GM12891 (cell line): ENCODE results near the gene KCNJ3.

ENCODE experiments used
- DNase-seq: peaks from one replicate; pipeline ENCODE4 v3.0.0; 2011; ENCODE audit warnings: low spot score; ENCODE audit not compliant: insufficient read length
- FAIRE-seq: peaks from 2 replicates; lab custom pipeline; 2011; peaks lifted over from hg19 to GRCh38; lab: Jason Lieb, UNC
- PAX5 ChIP-seq: IDR thresholded peaks from 2 replicates; pipeline ENCODE4 v1.6.1; 2011; ENCODE audit warnings: low read length, moderate library complexity, mild to moderate bottlenecking; ENCODE audit not compliant: insufficient read depth, severe bottlenecking
- POLR2A ChIP-seq: IDR thresholded peaks from 2 replicates; pipeline ENCODE4 v1.6.1; 2011; ENCODE audit warnings: low read depth, low read length, control low read depth
- POLR2AphosphoS5 ChIP-seq: IDR thresholded peaks from 2 replicates; pipeline ENCODE4 v1.6.1; 2011; ENCODE audit warnings: low read depth, low read length, control low read depth
- POU2F2 ChIP-seq: IDR thresholded peaks from 2 replicates; pipeline ENCODE4 v1.6.1; 2011; ENCODE audit warnings: low read depth, mild to moderate bottlenecking, control low read depth, low read length, moderate library complexity
- SPI1 ChIP-seq: IDR thresholded peaks from 2 replicates; pipeline ENCODE4 v1.6.1; 2011; ENCODE audit warnings: low read depth, low read length, control low read depth
- TAF1 ChIP-seq: IDR thresholded peaks from 2 replicates; pipeline ENCODE4 v1.6.1; 2011; ENCODE audit warnings: low read depth, low read length, control low read depth

The KCNJ3 gene

GRCh38 chr2:154700136-154700535, 1.6 kb downstream of the KCNJ3 start:
- DNase-seq = no peak
- no peak for FAIRE-seq

GRCh38 chr2:154704991-154705390, 6.5 kb downstream of the KCNJ3 start:
- FAIRE-seq (no peak), DNase-seq (no peak)
- TF ChIP-seq TAF1 (no peak), POU2F2 (no peak), PAX5 (no peak), POLR2AphosphoS5 (no peak), SPI1 (no peak), POLR2A (no peak)

More at GRCh38 chr2:154700136-154700535, 1.6 kb downstream of the KCNJ3 start:
- TF ChIP-seq PAX5 (no peak), TAF1 (no peak), POLR2AphosphoS5 (no peak), SPI1 (no peak), POU2F2 (no peak), POLR2A (no peak)

- FAIRE-seq (no peak), DNase-seq (no peak)
- no peak for TF ChIP-seq PAX5
- no peak for TF ChIP-seq POLR2A
- no peak for TF ChIP-seq POU2F2
- TF ChIP-seq TAF1 = no peak
These were observed 8.2 kb downstream of the KCNJ3 start for GRCh38 chr2:154706660-154707059.

- DNase-seq = no peak
- TF ChIP-seq POLR2AphosphoS5 = no peak
- TF ChIP-seq POU2F2 = no peak
- TF ChIP-seq PAX5 = no peak
- no peak for TF ChIP-seq POLR2A
- TF ChIP-seq TAF1 = no peak
- TF ChIP-seq SPI1 = no peak
- no peak for FAIRE-seq
These were observed 9.6 kb downstream of the KCNJ3 start for GRCh38 chr2:154707994-154708575.

- no peak for DNase-seq
- FAIRE-seq = no peak
- TF ChIP-seq TAF1 (no peak), PAX5 (no peak), POLR2AphosphoS5 (no peak), SPI1 (no peak), POU2F2 (no peak), POLR2A (no peak)
These were observed 10.7 kb downstream of the KCNJ3 start for GRCh38 chr2:154709215-154709614.

- no peak for DNase-seq
- TF ChIP-seq TAF1 (no peak), POU2F2 (no peak)
- no peak for FAIRE-seq
These were observed 11.6 kb downstream of the KCNJ3 start for GRCh38 chr2:154710078-154710477.

GRCh38 chr2:154710685-154711084, 12.2 kb downstream of the KCNJ3 start:
- no peak for DNase-seq
- no peak for TF ChIP-seq PAX5
- TF ChIP-seq POU2F2 = no peak
- TF ChIP-seq TAF1 = no peak
- no peak for TF ChIP-seq POLR2AphosphoS5
- TF ChIP-seq POLR2A = no peak
- no peak for TF ChIP-seq SPI1
- no peak for FAIRE-seq

GRCh38 chr2:154713675-154714074, 15.2 kb downstream of the KCNJ3 start:
- no peak for DNase-seq
- FAIRE-seq = no peak
- no peak for TF ChIP-seq TAF1
- no peak for TF ChIP-seq SPI1
- TF ChIP-seq PAX5 = no peak
- no peak for TF ChIP-seq POU2F2

GRCh38 chr2:154720651-154721050, 22.2 kb downstream of the KCNJ3 start:
- no peak for TF ChIP-seq SPI1
- no peak for TF ChIP-seq POLR2AphosphoS5
- TF ChIP-seq PAX5 = no peak
- TF ChIP-seq TAF1 = no peak
- TF ChIP-seq POLR2A = no peak
- no peak for TF ChIP-seq POU2F2
- DNase-seq = no peak
- FAIRE-seq = no peak

- no peak for FAIRE-seq
- no peak for TF ChIP-seq SPI1
- no peak for TF ChIP-seq PAX5
- no peak for TF ChIP-seq POLR2AphosphoS5
- no peak for DNase-seq
These were observed 25.8 kb downstream of the KCNJ3 start for GRCh38 chr2:154724194-154724797.
